Osteocyte (in vitro differentiated cells): Measurements from ENCODE around the gene OSBP. TPM values are rescaled to one million over a fixed set of nuclear protein-coding genes. Genes with fewer than 3 reads are reported as not detected.

ENCODE experiments used
- DNase-seq: peaks from one replicate; pipeline ENCODE4 v3.0.0; 2021; ENCODE audit warnings: mixed read lengths; ENCODE audit not compliant: unreplicated experiment; ENCODE audit errors: extremely low spot score
- H3K27ac Mint-ChIP-seq: one replicate; pipeline ENCODE4 v1.8.0; 2021; ENCODE audit warnings: mild to moderate bottlenecking, mixed read lengths; ENCODE audit not compliant: unreplicated experiment
- H3K27me3 Mint-ChIP-seq: one replicate; pipeline ENCODE4 v1.8.0; 2021; ENCODE audit warnings: mixed read lengths; ENCODE audit not compliant: unreplicated experiment
- H3K36me3 Mint-ChIP-seq: one replicate; pipeline ENCODE4 v1.8.0; 2021; ENCODE audit warnings: mixed read lengths; ENCODE audit not compliant: unreplicated experiment
- H3K4me1 Mint-ChIP-seq: one replicate; pipeline ENCODE4 v1.8.0; 2021; ENCODE audit warnings: mixed read lengths; ENCODE audit not compliant: unreplicated experiment
- H3K4me3 Mint-ChIP-seq: one replicate; pipeline ENCODE4 v1.8.0; 2021; ENCODE audit warnings: mild to moderate bottlenecking, moderate library complexity, mixed read lengths; ENCODE audit not compliant: unreplicated experiment
- H3K9me3 Mint-ChIP-seq: one replicate; pipeline ENCODE4 v1.8.0; 2021; ENCODE audit warnings: mixed read lengths; ENCODE audit not compliant: unreplicated experiment
- total RNA-seq: library from RNA; stranded (reverse); gene quantifications from 2 replicates; pipeline ENCODE4 v1.2.1, GENCODE V29; 2021
- TF ChIP-seq, protein P1 (sequence below): fragments of 200-600 bp; sonication (generic); IDR thresholded peaks from 2 replicates; pipeline ENCODE4 v1.5.0; 2021; ENCODE audit warnings: antibody characterized with exemption, mild to moderate bottlenecking, moderate library complexity

Gene OSBP
- total RNA-seq, 1 donor from 2014 or later, result 45.7 TPM

DNA sequence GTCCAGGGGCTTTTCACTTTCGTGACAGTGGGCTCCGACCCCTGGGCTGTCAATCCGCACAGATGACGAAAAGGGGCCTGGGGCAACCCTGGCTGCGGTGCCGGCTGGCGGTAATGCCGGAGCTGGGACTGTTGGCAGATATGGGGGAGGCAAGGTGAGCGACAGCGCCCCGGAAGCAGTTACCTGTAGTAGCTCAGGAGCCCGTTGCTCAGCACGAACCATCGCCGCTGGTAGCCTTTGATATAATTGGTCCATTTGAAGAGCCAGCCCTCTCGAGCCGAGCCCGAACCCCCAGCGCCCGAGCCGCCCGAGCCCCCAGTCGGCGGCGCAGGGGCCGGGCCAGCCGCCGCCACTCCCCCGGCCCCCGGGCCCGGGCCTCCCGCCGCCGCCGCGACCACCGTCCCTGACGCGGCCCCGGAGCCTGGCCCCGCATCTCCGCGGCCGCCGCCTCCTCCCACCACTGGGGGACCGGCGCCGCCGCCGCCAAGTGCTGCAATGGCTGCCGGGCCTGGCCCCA is 396 bp downstream of the OSBP start:
- no peaks in the 10 kb centered on the region for H3K9me3 Mint-ChIP-seq
- TF ChIP-seq, protein P1, sequence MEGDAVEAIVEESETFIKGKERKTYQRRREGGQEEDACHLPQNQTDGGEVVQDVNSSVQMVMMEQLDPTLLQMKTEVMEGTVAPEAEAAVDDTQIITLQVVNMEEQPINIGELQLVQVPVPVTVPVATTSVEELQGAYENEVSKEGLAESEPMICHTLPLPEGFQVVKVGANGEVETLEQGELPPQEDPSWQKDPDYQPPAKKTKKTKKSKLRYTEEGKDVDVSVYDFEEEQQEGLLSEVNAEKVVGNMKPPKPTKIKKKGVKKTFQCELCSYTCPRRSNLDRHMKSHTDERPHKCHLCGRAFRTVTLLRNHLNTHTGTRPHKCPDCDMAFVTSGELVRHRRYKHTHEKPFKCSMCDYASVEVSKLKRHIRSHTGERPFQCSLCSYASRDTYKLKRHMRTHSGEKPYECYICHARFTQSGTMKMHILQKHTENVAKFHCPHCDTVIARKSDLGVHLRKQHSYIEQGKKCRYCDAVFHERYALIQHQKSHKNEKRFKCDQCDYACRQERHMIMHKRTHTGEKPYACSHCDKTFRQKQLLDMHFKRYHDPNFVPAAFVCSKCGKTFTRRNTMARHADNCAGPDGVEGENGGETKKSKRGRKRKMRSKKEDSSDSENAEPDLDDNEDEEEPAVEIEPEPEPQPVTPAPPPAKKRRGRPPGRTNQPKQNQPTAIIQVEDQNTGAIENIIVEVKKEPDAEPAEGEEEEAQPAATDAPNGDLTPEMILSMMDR, result no peak
- peak overlapping the region; percentile 94 for H3K27ac Mint-ChIP-seq
- H3K4me3 Mint-ChIP-seq, result peak overlapping the region; percentile 94
- H3K4me1 Mint-ChIP-seq, result peaks cover 41% of the 10 kb centered on the region
- DNase-seq, result no peak
- H3K36me3 Mint-ChIP-seq, result peaks cover 2% of the 10 kb centered on the region
- no peaks in the 10 kb centered on the region for H3K27me3 Mint-ChIP-seq

DNA sequence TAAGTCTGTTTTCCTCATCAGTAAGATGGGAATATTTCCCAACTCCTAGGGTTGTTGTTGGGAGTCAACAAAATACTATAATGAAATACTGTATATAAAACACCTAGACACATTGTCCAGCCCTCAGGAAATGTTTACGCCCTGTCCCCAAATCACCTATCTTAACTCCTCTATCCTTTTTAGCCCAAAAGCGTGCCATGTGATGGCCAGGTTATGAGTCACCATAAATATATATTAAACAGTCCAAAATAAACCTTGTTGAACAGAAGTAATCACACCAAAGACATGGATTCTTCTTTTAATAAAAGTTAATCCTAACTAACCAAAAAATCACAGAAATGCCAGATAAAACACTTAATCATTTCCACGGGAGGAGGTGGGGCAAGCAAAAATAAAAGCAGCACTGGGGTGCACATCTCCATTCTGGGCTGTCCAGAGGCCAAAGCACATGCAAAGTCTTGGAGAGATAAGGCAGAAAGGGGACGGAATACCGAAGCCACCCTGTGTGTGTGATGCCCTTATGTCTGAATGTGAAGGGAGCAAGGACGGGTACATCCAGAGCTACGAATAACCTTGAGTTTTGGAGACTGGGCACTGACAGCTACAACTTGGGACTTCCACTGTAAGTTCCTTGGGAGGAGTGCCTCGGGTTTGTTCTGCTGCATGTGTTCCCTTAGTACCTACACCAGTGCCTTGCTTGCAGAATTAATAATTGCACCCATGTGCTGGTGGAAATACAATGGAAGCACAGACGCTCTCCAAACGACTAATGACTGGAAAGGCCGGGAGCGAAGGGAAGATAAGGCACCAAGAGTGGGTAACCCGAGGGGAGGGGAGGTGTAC is 1.1 kb downstream of the OSBP start:
- peak overlapping the region; percentile 94 for H3K4me3 Mint-ChIP-seq
- no peaks in the 10 kb centered on the region for H3K9me3 Mint-ChIP-seq
- TF ChIP-seq, protein P1, result no peak
- peak overlapping the region; percentile 94 for H3K27ac Mint-ChIP-seq
- DNase-seq, result no peak
- H3K36me3 Mint-ChIP-seq, result peaks cover 6% of the 10 kb centered on the region
- peaks cover 41% of the 10 kb centered on the region for H3K4me1 Mint-ChIP-seq
- H3K27me3 Mint-ChIP-seq, result no peaks in the 10 kb centered on the region

DNA sequence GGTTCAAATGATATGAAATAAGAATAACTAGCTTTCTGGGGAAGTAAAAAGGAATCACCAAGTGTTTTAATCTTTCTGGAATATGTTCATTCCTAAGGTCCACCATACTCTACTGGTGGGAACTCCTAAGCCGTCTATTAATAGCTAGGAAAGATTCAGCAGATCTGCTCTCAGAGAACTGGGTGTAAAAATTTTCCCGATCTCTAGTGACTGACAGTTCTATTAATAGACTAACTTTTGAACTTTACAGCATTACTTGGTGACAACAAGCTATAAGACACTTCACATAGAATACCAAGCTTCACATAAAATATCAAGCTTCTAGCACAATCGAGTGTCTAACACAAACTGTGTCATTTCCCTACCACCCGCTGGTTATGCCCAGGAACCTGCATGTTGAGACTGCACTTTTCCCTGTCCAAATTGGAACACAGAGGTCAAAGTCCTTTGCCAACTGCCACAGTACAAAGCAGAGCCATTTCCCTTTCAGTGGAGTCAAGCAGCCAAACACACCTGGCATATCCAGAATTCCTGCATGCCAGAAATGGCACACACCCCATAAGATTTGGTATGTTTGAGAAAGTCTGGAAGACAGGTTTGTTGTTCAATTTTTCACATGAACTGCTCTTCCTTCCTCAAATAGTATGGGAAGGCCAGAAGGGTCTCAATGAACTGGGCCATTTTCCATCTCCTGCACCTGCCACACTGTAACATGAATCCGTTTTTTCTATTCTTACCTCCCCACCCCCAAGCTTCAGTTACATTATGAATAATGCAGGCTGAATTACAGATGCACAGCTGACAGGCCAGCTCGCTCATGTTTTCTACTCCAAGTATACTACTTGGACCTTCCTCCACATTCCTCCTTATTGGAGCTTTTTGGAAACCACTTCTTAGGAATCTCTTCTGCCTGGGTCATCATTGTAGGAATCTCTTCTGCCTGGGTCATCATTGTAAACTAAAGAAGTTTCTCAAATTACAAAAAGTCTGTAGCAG is 3.7 kb downstream of the OSBP start:
- Mint-ChIP-seq H3K9me3 (no peaks in the 10 kb centered on the region), H3K27ac (peak overlapping the region; percentile 50), H3K36me3 (peaks cover 23% of the 10 kb centered on the region), H3K4me3 (no peak overlapping the region), H3K27me3 (no peaks in the 10 kb centered on the region), H3K4me1 (peaks cover 41% of the 10 kb centered on the region)
- DNase-seq, result no peak
- TF ChIP-seq, protein P1, result no peak

DNA sequence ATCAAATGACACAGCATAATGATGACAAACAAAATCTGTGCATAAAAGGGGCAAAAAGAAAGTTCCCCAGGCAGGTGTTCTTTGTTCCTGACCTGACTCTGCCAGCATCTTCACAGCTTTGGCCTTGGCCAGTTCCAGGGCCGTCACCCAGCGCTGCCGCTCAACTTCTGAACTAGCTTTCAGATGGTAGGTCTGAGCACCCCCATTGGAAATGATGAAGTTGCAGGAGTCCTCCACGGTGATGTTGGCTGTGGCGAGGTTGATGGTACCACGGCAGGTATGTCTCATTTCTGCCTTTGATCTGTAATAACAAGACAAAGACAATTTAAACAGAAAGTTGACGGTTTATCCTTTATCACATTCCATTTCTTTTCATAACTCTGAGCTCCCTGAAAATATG is 5.3 kb downstream of the OSBP start:
- peak; percentile 59 for DNase-seq
- Mint-ChIP-seq H3K4me1 (peaks cover 35% of the 10 kb centered on the region), H3K27me3 (no peaks in the 10 kb centered on the region), H3K36me3 (peaks cover 32% of the 10 kb centered on the region), H3K27ac (no peak overlapping the region), H3K9me3 (no peaks in the 10 kb centered on the region), H3K4me3 (no peak overlapping the region)
- TF ChIP-seq, protein P1, result no peak
